GM18519 (cell line): ENCODE results near the gene PARVB.

Experiments
- ATAC-seq: cut with Tn5 transposase; IDR thresholded peaks from one replicate; pipeline ENCODE4 v1.9.1; 2021; ENCODE audit warnings: mild to moderate bottlenecking, moderate library complexity; ENCODE audit not compliant: unreplicated experiment, low FRiP score

PARVB gene

GRCh38 chr22:44130076-44130711 is 106.1 kb downstream of the PARVB start:
- ATAC-seq, result no peak

GRCh38 chr22:44131412-44131811 is 107.3 kb downstream of the PARVB start:
- no peak for ATAC-seq

GRCh38 chr22:44131989-44132685 is 108.0 kb downstream of the PARVB start:
- ATAC-seq, result no peak

- ATAC-seq, result no peak
Measured at GRCh38 chr22:44132724-44133123, 108.6 kb downstream of the PARVB start.

- ATAC-seq, result no peak
Measured at GRCh38 chr22:44133161-44133560, 109.1 kb downstream of the PARVB start.

GRCh38 chr22:44133901-44134571 is 109.9 kb downstream of the PARVB start:
- ATAC-seq, result no peak

- no peak for ATAC-seq
Measured at GRCh38 chr22:44136112-44136511, 112.0 kb downstream of the PARVB start.

GRCh38 chr22:44136786-44137185 is 112.7 kb downstream of the PARVB start:
- ATAC-seq, result no peak

- no peak for ATAC-seq
Measured at GRCh38 chr22:44137415-44137814, 113.3 kb downstream of the PARVB start.

GRCh38 chr22:44139773-44140172 is 115.7 kb downstream of the PARVB start:
- ATAC-seq, result no peak

GRCh38 chr22:44142421-44143104 is 118.5 kb downstream of the PARVB start:
- ATAC-seq, result no peak

- ATAC-seq, result no peak
Measured at GRCh38 chr22:44143105-44143474, 119.0 kb downstream of the PARVB start.

- no peak for ATAC-seq
Measured at GRCh38 chr22:44143579-44143978, 119.5 kb downstream of the PARVB start.

- ATAC-seq, result no peak
Measured at GRCh38 chr22:44144046-44144569, 120.0 kb downstream of the PARVB start.

- ATAC-seq, result no peak
Measured at GRCh38 chr22:44145544-44145943, 121.4 kb downstream of the PARVB start.

GRCh38 chr22:44146088-44146861 is 122.2 kb downstream of the PARVB start:
- no peak for ATAC-seq

GRCh38 chr22:44147008-44147645 is 123.0 kb downstream of the PARVB start:
- ATAC-seq, result no peak

GRCh38 chr22:44147821-44148574 is 123.9 kb downstream of the PARVB start:
- ATAC-seq, result no peak

- no peak for ATAC-seq
Measured at GRCh38 chr22:44151676-44152075, 127.6 kb downstream of the PARVB start.
